MCF 10A (cell line): ENCODE data around the gene KLF13. TPM values are rescaled to one million over a fixed set of nuclear protein-coding genes. Genes with fewer than 3 reads are reported as not detected.

Experiments
- BruUV-seq: library from RNA; stranded (reverse); fragments of 400-500 nt; replicated peaks from 2 replicates; lab custom pipeline; 2021; lab: Mats Ljungman, UMichigan
- CTCF ChIA-PET: fragments of 300-600 bp; sonication (Branson Sonifier 250); formaldehyde crosslinking; extraction: SDS; loops from one replicate; lab custom pipeline; 2021; ENCODE audit warnings: antibody characterized with exemption, inconsistent platforms; lab: Yijun Ruan, JAX
- POLR2A ChIA-PET: fragments of 300-600, 350-650 bp; sonication (Branson Sonifier 250); formaldehyde crosslinking; extraction: SDS; loops from one replicate; lab custom pipeline; 2020; ENCODE audit warnings: antibody characterized with exemption, inconsistent platforms; lab: Yijun Ruan, JAX
- DNase-seq: peaks from one replicate; pipeline ENCODE4 v3.0.0-alpha.2; 2018; ENCODE audit not compliant: unreplicated experiment
- H3K27ac Mint-ChIP-seq: one replicate; pipeline ENCODE4 v1.8.0; 2022; ENCODE audit warnings: mild to moderate bottlenecking, low read depth, mixed read lengths; ENCODE audit not compliant: unreplicated experiment
- H3K27me3 Mint-ChIP-seq: one replicate; pipeline ENCODE4 v1.8.0; 2022; ENCODE audit warnings: mixed read lengths; ENCODE audit not compliant: insufficient read depth, unreplicated experiment
- H3K36me3 Mint-ChIP-seq: one replicate; pipeline ENCODE4 v1.8.0; 2022; ENCODE audit warnings: mild to moderate bottlenecking, moderate library complexity, mixed read lengths; ENCODE audit not compliant: insufficient read depth, unreplicated experiment
- H3K4me1 Mint-ChIP-seq: one replicate; pipeline ENCODE4 v1.8.0; 2022; ENCODE audit warnings: mixed read lengths; ENCODE audit not compliant: insufficient read depth, unreplicated experiment
- H3K4me3 Mint-ChIP-seq: one replicate; pipeline ENCODE4 v1.8.0; 2022; ENCODE audit warnings: mild to moderate bottlenecking, moderate library complexity, mixed read lengths; ENCODE audit not compliant: unreplicated experiment
- H3K9me3 Mint-ChIP-seq: one replicate; pipeline ENCODE4 v1.8.0; 2022; ENCODE audit warnings: mixed read lengths; ENCODE audit not compliant: unreplicated experiment
- intact Hi-C: fragments of 100-400 bp; cut with micrococcal nuclease; formaldehyde crosslinking; loops from 2 replicates; pipeline ENCODE4 v1.14.1; 2022
- total RNA-seq: library from RNA; stranded (reverse); gene quantifications from 2 replicates; pipeline ENCODE4 v1.2.3, GENCODE V29; 2022
- TF ChIP-seq, protein P1 (sequence below): fragments of 200-600 bp; IDR thresholded peaks from one replicate; pipeline ENCODE4 v1.8.0; 2022; ENCODE audit warnings: antibody characterized with exemption, mild to moderate bottlenecking; ENCODE audit not compliant: unreplicated experiment

KLF13 gene
- total RNA-seq, 1 experiment from 2014 or later: 83.1 TPM

DNA sequence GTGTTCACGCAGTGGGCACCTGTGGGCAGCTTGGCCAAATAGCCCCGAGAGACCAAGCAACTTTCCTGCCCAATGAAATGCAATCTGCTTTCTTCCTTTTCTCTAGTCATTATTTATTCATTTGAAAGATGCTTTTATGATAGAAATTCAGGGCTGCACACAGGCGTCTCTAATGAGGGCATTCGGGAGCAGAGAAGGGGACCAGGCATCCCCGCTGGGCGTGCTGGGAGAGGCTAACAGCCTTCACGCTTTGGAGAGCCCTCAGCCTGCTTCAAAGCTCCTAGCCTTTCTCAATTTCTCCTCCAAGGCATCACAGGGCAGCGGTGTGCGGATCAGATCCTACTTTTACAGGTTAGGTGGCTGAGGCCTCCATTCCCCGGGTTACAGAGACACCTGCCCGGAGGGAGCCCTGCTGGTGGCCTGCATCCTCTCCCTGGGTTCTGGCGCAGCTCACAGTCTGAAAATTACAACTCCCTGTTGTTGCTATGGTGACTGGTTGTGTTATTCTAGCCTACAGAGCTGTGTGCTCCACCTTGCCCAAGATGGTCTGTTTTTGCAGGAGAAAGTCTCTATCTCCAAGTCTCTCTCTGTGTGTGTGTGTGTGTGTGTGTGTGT, 21.8 kb upstream of the KLF13 start:
- Mint-ChIP-seq H3K4me3 (no peak overlapping the region), H3K9me3 (no peaks in the 10 kb centered on the region), H3K4me1 (peaks cover 5% of the 10 kb centered on the region), H3K27ac (no peak overlapping the region), H3K27me3 (no peaks in the 10 kb centered on the region), H3K36me3 (no peaks in the 10 kb centered on the region)
- ChIA-PET CTCF (interaction anchor here (0.6 to 1.2 kb wide), 2 partner anchors 165 to 185 kb away, joined by 3 to 4 read pairs; no protein-coding TSS in a partner anchor), POLR2A (no interaction called here)
- intact Hi-C loops: no loop called here
- TF ChIP-seq, protein P1, sequence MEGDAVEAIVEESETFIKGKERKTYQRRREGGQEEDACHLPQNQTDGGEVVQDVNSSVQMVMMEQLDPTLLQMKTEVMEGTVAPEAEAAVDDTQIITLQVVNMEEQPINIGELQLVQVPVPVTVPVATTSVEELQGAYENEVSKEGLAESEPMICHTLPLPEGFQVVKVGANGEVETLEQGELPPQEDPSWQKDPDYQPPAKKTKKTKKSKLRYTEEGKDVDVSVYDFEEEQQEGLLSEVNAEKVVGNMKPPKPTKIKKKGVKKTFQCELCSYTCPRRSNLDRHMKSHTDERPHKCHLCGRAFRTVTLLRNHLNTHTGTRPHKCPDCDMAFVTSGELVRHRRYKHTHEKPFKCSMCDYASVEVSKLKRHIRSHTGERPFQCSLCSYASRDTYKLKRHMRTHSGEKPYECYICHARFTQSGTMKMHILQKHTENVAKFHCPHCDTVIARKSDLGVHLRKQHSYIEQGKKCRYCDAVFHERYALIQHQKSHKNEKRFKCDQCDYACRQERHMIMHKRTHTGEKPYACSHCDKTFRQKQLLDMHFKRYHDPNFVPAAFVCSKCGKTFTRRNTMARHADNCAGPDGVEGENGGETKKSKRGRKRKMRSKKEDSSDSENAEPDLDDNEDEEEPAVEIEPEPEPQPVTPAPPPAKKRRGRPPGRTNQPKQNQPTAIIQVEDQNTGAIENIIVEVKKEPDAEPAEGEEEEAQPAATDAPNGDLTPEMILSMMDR: no peak
- no peak for DNase-seq
- BruUV-seq: no TSS peak

DNA sequence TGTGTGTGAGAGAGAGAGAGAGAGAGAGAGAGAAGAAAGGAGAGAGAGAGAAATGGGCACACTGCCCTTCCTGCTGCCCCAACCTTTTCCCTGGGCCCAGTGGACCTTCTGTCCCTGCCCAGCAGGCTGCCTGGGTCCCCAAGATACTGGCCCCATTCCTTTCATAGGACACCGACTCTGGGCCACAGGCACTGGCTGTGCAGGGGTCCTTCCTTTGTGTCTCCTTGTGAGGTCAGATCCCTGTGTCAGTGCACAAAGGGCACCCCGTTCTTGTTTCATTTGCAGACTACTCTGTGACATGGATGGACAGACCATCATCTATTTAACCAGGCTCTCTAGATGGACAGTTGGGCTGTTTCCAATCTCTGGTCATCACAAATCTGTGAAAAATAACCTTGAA, 21.3 kb upstream of the KLF13 start:
- CTCF ChIA-PET: interaction anchor here (0.6 to 1.2 kb wide), 2 partner anchors 72 to 185 kb away, joined by 3 read pairs; no protein-coding TSS in a partner anchor
- H3K27ac Mint-ChIP-seq: no peak overlapping the region
- POLR2A ChIA-PET: no interaction called here

DNA sequence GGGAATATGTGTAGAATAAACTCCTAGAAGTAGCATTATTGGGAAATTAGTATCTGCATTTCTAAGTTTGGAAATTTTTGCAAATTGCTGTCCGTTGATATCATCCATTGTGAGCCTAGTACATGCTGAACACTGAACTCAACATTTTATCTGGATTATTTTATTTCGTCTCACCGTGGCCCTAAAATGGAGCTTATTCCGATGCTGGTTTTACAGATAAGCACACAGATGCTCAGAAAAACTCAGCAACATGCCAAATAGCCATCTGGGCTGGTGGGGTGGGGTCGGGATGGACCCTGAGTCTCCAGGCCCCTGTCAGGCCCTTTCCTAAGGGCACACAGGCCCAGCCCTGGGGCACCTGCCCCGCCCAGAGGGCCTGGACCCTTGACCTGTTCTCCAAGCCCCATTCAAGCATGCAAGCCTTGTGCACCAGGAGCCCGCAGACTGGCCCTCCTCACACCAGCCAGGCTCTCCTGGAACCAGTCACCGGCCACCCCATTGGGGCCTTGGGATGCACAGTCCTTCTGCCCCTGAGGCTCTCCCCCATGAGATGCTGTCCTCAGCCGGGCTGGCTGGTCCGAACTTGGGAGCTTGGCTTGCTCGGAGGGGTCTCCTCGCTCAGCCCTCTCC, 20.7 kb upstream of the KLF13 start:
- H3K9me3 Mint-ChIP-seq: no peaks in the 10 kb centered on the region
- no peak overlapping the region for H3K27ac Mint-ChIP-seq
- intact Hi-C loops: no loop called here
- no peaks in the 10 kb centered on the region for H3K27me3 Mint-ChIP-seq
- no TSS peak for BruUV-seq
- no peak overlapping the region for H3K4me3 Mint-ChIP-seq
- no peak for DNase-seq
- peaks cover 5% of the 10 kb centered on the region for H3K4me1 Mint-ChIP-seq
- CTCF ChIA-PET: interaction anchor here (0.6 to 1.2 kb wide), 2 partner anchors 72 to 184 kb away, joined by 3 read pairs; no protein-coding TSS in a partner anchor
- H3K36me3 Mint-ChIP-seq: no peaks in the 10 kb centered on the region
- POLR2A ChIA-PET: no interaction called here
- TF ChIP-seq, protein P1: no peak

More for the DNA sequence above, 21.3 kb upstream of the KLF13 start:
- Mint-ChIP-seq H3K4me3 (no peak overlapping the region), H3K36me3 (no peaks in the 10 kb centered on the region), H3K27me3 (no peaks in the 10 kb centered on the region), H3K4me1 (peaks cover 5% of the 10 kb centered on the region), H3K9me3 (no peaks in the 10 kb centered on the region)
- no peak for DNase-seq
- no TSS peak for BruUV-seq
- TF ChIP-seq, protein P1: no peak
- intact Hi-C loops: no loop called here

DNA sequence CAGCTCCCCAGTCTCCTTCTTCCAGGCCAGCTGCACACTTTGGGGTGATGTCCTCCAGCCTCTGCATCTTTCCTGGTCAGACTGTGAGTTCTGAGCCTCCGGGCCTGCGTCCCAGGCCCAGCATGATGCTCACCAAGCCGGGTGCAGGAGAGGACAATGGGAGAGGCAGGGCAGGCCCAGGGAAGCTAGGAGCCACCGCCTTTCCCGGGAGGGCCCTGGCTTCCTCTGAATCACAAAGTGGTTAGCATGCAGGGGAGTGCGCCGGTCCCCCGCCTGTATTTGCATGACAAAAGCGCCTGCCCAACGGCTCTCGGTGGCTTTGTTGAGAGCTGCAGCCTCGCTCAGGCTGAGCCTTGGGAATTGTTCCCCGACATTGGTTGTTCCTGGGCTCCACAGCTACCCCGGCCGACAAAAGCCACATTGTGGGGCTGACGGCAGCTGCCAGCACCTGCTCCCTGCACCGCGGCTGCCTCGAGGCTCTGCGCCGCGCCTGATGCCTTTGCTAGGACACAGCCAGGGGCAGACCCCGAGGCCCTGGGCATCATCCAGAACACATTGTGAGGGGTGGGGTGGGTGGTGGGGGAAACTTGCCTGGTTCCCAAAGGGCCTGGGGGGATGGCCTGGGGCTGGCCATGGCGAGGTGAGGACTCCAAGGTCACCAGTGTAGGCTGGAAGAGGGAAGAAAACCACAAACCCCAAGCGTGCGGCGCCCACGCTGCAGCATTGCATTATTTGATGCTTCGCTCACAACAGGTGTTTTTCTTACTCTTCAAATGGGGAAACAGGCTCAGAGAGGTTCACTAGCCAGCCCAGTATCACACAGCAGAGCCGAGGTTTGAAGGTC, 20.0 kb upstream of the KLF13 start:
- TF ChIP-seq, protein P1: no peak
- Mint-ChIP-seq H3K4me3 (no peak overlapping the region), H3K9me3 (no peaks in the 10 kb centered on the region), H3K27me3 (no peaks in the 10 kb centered on the region), H3K27ac (no peak overlapping the region), H3K36me3 (no peaks in the 10 kb centered on the region), H3K4me1 (peaks cover 5% of the 10 kb centered on the region)
- intact Hi-C loops: no loop called here
- peak; percentile 26 for DNase-seq
- no TSS peak for BruUV-seq
- POLR2A ChIA-PET: no interaction called here
- CTCF ChIA-PET: no interaction called here
